Uterus (tissue), 2 donors: Measurements from ENCODE around the gene ARMH1.

ENCODE experiments used
- POLR2A ChIP-seq, 2 donors: fragments of 450-650 bp; IDR thresholded peaks; one replicate each; pipeline ENCODE4 v1.6.1; 2016; ENCODE audit warnings: antibody characterized with exemption in 2 of 2, mild to moderate bottlenecking in 1 of 2, moderate library complexity in 1 of 2
- TF ChIP-seq, protein P1 (sequence below), 4 experiments: fragments of 200-600 bp in 2 of 4; fragments of 450-650 bp in 2 of 4; sonication (generic) in 2 of 4; IDR thresholded peaks; one replicate each; pipeline ENCODE4 v1.5.1; 2016 to 2019; ENCODE audit warnings: antibody characterized with exemption in 4 of 4, mild to moderate bottlenecking in 2 of 4, moderate library complexity in 1 of 4

DNA sequence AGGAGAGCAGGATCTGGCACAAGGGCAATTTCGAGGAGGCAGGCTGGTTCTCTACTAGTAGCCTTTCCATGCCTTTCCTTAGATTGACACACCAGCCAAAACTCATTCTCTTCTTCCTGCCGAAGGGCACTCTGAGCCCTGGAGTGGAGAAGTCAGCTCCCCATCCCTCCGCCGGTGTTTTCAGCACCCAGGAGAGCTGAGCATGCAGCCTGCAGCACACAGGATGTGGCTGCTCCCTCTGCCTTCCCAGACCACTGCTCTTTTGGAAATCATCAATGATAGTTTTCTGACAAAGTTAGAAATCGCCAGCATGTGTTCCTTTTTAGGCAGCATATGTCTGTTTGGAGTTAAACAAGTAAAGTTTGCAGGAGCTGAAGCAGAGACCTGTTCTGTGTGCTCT is 44.8 kb downstream of the ARMH1 start:
- TF ChIP-seq POLR2A (IDR thresholded peaks at IDR 0.05): no peak
- TF ChIP-seq, protein P1, sequence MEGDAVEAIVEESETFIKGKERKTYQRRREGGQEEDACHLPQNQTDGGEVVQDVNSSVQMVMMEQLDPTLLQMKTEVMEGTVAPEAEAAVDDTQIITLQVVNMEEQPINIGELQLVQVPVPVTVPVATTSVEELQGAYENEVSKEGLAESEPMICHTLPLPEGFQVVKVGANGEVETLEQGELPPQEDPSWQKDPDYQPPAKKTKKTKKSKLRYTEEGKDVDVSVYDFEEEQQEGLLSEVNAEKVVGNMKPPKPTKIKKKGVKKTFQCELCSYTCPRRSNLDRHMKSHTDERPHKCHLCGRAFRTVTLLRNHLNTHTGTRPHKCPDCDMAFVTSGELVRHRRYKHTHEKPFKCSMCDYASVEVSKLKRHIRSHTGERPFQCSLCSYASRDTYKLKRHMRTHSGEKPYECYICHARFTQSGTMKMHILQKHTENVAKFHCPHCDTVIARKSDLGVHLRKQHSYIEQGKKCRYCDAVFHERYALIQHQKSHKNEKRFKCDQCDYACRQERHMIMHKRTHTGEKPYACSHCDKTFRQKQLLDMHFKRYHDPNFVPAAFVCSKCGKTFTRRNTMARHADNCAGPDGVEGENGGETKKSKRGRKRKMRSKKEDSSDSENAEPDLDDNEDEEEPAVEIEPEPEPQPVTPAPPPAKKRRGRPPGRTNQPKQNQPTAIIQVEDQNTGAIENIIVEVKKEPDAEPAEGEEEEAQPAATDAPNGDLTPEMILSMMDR (IDR thresholded peaks at IDR 0.05): no peak
